HepG2 (cell line): ENCODE data around the gene CD109. TPM values are rescaled to one million over a fixed set of nuclear protein-coding genes. Genes with fewer than 3 reads are reported as not detected.
"Not testable (repeated sequence)": the region's sequence is repeated elsewhere in the genome, so short reads cannot be mapped to it uniquely, and the experiment has no call there.

Source experiments
- ATAC-seq: fragments of 200-7000 bp; cut with Tn5 transposase; 3 replicates; pipeline ENCODE4 v1.9.1; 2020; ENCODE audit warnings: mild to moderate bottlenecking, moderate library complexity
- BruUV-seq: library from RNA; stranded (reverse); fragments of 400-500 nt; replicated peaks from 2 replicates; lab custom pipeline; 2021; lab: Mats Ljungman, UMichigan
- CTCF ChIA-PET: fragments of 300-600 bp; formaldehyde crosslinking; extraction: SDS; loops from one replicate; lab custom pipeline; 2021; ENCODE audit warnings: low total read pairs, inconsistent platforms, low intra/inter-chr PET ratio; lab: Yijun Ruan, JAX
- POLR2A ChIA-PET: fragments of 350-600 bp; sonication (Branson Sonifier 250); formaldehyde crosslinking; loops from one replicate; lab custom pipeline; 2020; ENCODE audit warnings: antibody characterized with exemption, inconsistent platforms; lab: Yijun Ruan, JAX
- DNase-seq: peaks from one replicate; pipeline ENCODE4 v3.0.0-alpha.2; 2015; ENCODE audit warnings: low spot score
- FAIRE-seq: peaks from 3 replicates; lab custom pipeline; 2011; peaks lifted over from hg19 to GRCh38; lab: Jason Lieb, UNC
- H2AFZ ChIP-seq: one replicate; pipeline ENCODE4 v1.6.1; 2011; ENCODE audit warnings: low read length, inconsistent platforms
- H3K27ac ChIP-seq: fragments of 300-600 bp; 3 replicates; pipeline ENCODE4 v1.8.0; 2011; ENCODE audit warnings: mixed run types, mild to moderate bottlenecking, mixed read lengths, low read length, inconsistent platforms; ENCODE audit not compliant: insufficient read depth; ENCODE audit errors: extremely low read length
- H3K27me3 ChIP-seq, 2 experiments: fragments of 200-600 bp in 1 of 2; 2 replicates in 1 of 2; 3 replicates in 1 of 2; pipeline versions ENCODE4 v1.6.0 to v1.8.0; 2011; ENCODE audit warnings: low read length in 2 of 2, mild to moderate bottlenecking in 2 of 2, moderate library complexity in 2 of 2, inconsistent platforms in 1 of 2; ENCODE audit not compliant: insufficient read depth in 2 of 2, control insufficient read depth in 1 of 2
- H3K36me3 ChIP-seq, 2 experiments: fragments of 200-600 bp in 1 of 2; replicated peaks in 1 of 2; 2 replicates in 1 of 2; 3 replicates in 1 of 2; pipeline versions ENCODE4 v1.5.1 to v1.8.0; 2011; ENCODE audit warnings: low read length in 2 of 2, inconsistent platforms in 1 of 2; ENCODE audit not compliant: insufficient read depth in 2 of 2, control insufficient read depth in 1 of 2
- H3K4me1 ChIP-seq: 2 replicates; pipeline ENCODE4 v1.5.1; 2012; ENCODE audit warnings: low read length, inconsistent platforms; ENCODE audit not compliant: insufficient read depth
- H3K4me2 ChIP-seq: 2 replicates; pipeline ENCODE4 v1.6.0; 2011; ENCODE audit warnings: low read depth, low read length, inconsistent platforms
- H3K4me3 ChIP-seq, 3 experiments: fragments of 200-600 bp in 1 of 3; sonication (generic), shearing (Covaris generic) in 1 of 3; replicated peaks in 1 of 3; 2 replicates each; pipeline ENCODE4 v1.5.1; 2011 to 2016; ENCODE audit warnings: low read length in 3 of 3, inconsistent platforms in 2 of 3, low read depth in 2 of 3, mild to moderate bottlenecking in 2 of 3, control low read depth in 1 of 3, mixed read lengths in 1 of 3; ENCODE audit not compliant: insufficient read depth in 1 of 3
- H3K79me2 ChIP-seq: one replicate; pipeline ENCODE4 v1.6.1; 2011; ENCODE audit warnings: low read length, inconsistent platforms; ENCODE audit not compliant: insufficient read depth
- H3K9ac ChIP-seq: 2 replicates; pipeline ENCODE4 v1.6.0; 2011; ENCODE audit warnings: mild to moderate bottlenecking, low read depth, low read length, inconsistent platforms; ENCODE audit not compliant: insufficient read depth
- H3K9me3 ChIP-seq: 2 replicates; pipeline ENCODE4 v1.5.1; 2012; ENCODE audit warnings: mild to moderate bottlenecking, low read length
- H4K20me1 ChIP-seq: 2 replicates; pipeline ENCODE4 v1.6.0; 2011; ENCODE audit warnings: inconsistent platforms, mild to moderate bottlenecking, low read length, moderate library complexity; ENCODE audit not compliant: insufficient read depth
- AHR ChIP-seq: IDR thresholded peaks from 2 replicates; pipeline ENCODE4 v1.6.1; 2018; ENCODE audit warnings: missing genetic modification reagents, missing compliant biosample characterization
- CREM ChIP-seq, 2 experiments: sonication (generic) in 1 of 2; formaldehyde crosslinking in 1 of 2; IDR thresholded peaks; 2 replicates each; pipeline versions ENCODE4 v1.4.0 to v1.6.1; 2016 to 2020; ENCODE audit warnings: antibody characterized with exemption in 1 of 2, mild to moderate bottlenecking in 1 of 2, missing genetic modification reagents in 1 of 2
- PHF21A ChIP-seq: sonication (generic); formaldehyde crosslinking; IDR thresholded peaks from 2 replicates; pipeline ENCODE4 v1.5.0; 2020; ENCODE audit warnings: mild to moderate bottlenecking, missing genetic modification reagents
- RBAK ChIP-seq: sonication (generic); formaldehyde crosslinking; IDR thresholded peaks from 2 replicates; pipeline ENCODE4 v1.5.1; 2020; ENCODE audit warnings: mild to moderate bottlenecking, missing genetic modification reagents
- TFE3 ChIP-seq: IDR thresholded peaks from 2 replicates; pipeline ENCODE4 v1.6.1; 2016
- ZBTB1 ChIP-seq: sonication (generic); formaldehyde crosslinking; IDR thresholded peaks from 2 replicates; pipeline ENCODE4 v1.4.0; 2020; ENCODE audit warnings: missing genetic modification reagents, borderline replicate concordance
- ZNF225 ChIP-seq: sonication (generic); formaldehyde crosslinking; IDR thresholded peaks from 2 replicates; pipeline ENCODE4 v1.4.0; 2020; ENCODE audit warnings: mild to moderate bottlenecking, missing genetic modification reagents
- ZNF709 ChIP-seq: sonication (generic); formaldehyde crosslinking; IDR thresholded peaks from 2 replicates; pipeline ENCODE4 v1.5.0; 2020; ENCODE audit warnings: mild to moderate bottlenecking, missing genetic modification reagents
- ZNF792 ChIP-seq: IDR thresholded peaks from 2 replicates; pipeline ENCODE4 v1.6.1; 2016
- ZNF891 ChIP-seq: sonication (generic); formaldehyde crosslinking; IDR thresholded peaks from 2 replicates; pipeline ENCODE4 v1.5.0; 2020; ENCODE audit warnings: mild to moderate bottlenecking, missing genetic modification reagents
- WGBS: methylation state at CpG from one replicate; pipeline ENCODE4 v1.1.6; 2017; ENCODE audit warnings: low lambda C conversion rate; 5-methylcytosine and 5-hydroxymethylcytosine counted together
- in situ Hi-C: cut with HindIII; loops from 2 replicates; pipeline ENCODE4 v1.10.0; 2017; ENCODE audit warnings: low pct_unique_long_range_greater_than_20kb; ENCODE audit not compliant: extremely low pct_ligation_motif_present
- intact Hi-C: fragments of 100-400 bp; cut with micrococcal nuclease; formaldehyde crosslinking; loops from one replicate; pipeline ENCODE4 v1.10.0; 2022; ENCODE audit not compliant: unreplicated experiment
- polyA plus RNA-seq, 8 experiments: library from polyadenylated mRNA; depleted of rRNA in 3 of 8; stranded (reverse) in 7 of 8; unstranded in 1 of 8; fragments of >200 nt; fragmentation: Illumina TruSeq in 4 of 8; extraction: Trizol in 4 of 8; gene quantifications; 2 replicates each; pipeline versions ENCODE4 v1.2.1 to v1.2.3, GENCODE V29; 2011 to 2016; ENCODE audit warnings: low read depth in 4 of 8, missing spikeins in 1 of 8, mixed read lengths in 1 of 8; ENCODE audit not compliant: insufficient read depth in 1 of 8
- total RNA-seq, 5 experiments: library from RNA; depleted of rRNA; stranded (reverse); fragments of >200 nt; fragmentation: Illumina TruSeq; extraction: Trizol; gene quantifications; 2 replicates each; pipeline ENCODE4 v1.2.3, GENCODE V29; 2016; ENCODE audit warnings: low read depth in 1 of 5

CD109 gene
- total and polyA plus RNA-seq, 2 of the 13 experiments (the other 11 are each of a cell fraction or from before 2014, with no cell fraction given) = 0.93 to 2.1 TPM

- FAIRE-seq (no peak), ATAC-seq (no peak), DNase-seq (no peak)
- Histone ChIP-seq H3K79me2 (no peaks in the 10 kb centered on the region), H3K4me2 (no peak overlapping the region), H3K4me1 (no peaks in the 10 kb centered on the region), H3K36me3 (no peaks in the 10 kb centered on the region), H3K27ac (no peak overlapping the region), H4K20me1 (no peaks in the 10 kb centered on the region), H2AFZ (no peak overlapping the region), H3K4me3 (no peak overlapping the region), H3K9ac (no peak overlapping the region), H3K9me3 (no peaks in the 10 kb centered on the region), H3K27me3 (no peaks in the 10 kb centered on the region)
- ChIA-PET POLR2A (no interaction called here), CTCF (no interaction called here)
- no TSS peak for BruUV-seq
- in situ Hi-C loops = no loop called here
- 78% methylated on average over 3 of the region's 3 CpGs for WGBS
- intact Hi-C loops = no loop called here
- TF ChIP-seq ZNF709 (CRISPR knock-in tag) = no peak
- no peak for TF ChIP-seq ZNF792
- no peak for TF ChIP-seq TFE3
- no peak for TF ChIP-seq ZNF225
- no peak for TF ChIP-seq AHR (CRISPR knock-in tag)
- TF ChIP-seq PHF21A (CRISPR knock-in tag) = no peak
- no peak for TF ChIP-seq ZNF891 (CRISPR knock-in tag)
- no peak for TF ChIP-seq CREM (IDR thresholded peaks at IDR 0.05)
- no peak for TF ChIP-seq CREM (CRISPR knock-in tag; IDR thresholded peaks at IDR 0.05)
- TF ChIP-seq ZBTB1 (CRISPR knock-in tag) = no peak
- no peak for TF ChIP-seq RBAK (CRISPR knock-in tag)
Measured at GRCh38 chr6:73724389-73724788, 28.4 kb downstream of the CD109 start.

- H3K79me2 ChIP-seq, H4K20me1 ChIP-seq, DNase-seq, H3K9me3 ChIP-seq, ATAC-seq, H3K4me3 ChIP-seq, FAIRE-seq, H3K9ac ChIP-seq, H2AFZ ChIP-seq, H3K36me3 ChIP-seq, H3K27me3 ChIP-seq, CTCF ChIA-PET, POLR2A ChIA-PET, H3K4me1 ChIP-seq, H3K27ac ChIP-seq, intact Hi-C loops, H3K4me2 ChIP-seq, BruUV-seq: not testable (repeated sequence)
- in situ Hi-C loops = loop anchor here (25.0 kb wide), 1 partner anchor 1487 kb away; the partner anchor contains the start of gene COL12A1
- 92% methylated on average over 8 of the region's 8 CpGs for WGBS
Measured at GRCh38 chr6:73725192-73725591, 29.2 kb downstream of the CD109 start.
